OCI-M1 (cell line): ENCODE data around the gene CHIA.

Experiments used
- DNase-seq: peaks from one replicate; lab custom pipeline; 2025; lab: John Stamatoyannopoulos, UW

The CHIA gene

DNA sequence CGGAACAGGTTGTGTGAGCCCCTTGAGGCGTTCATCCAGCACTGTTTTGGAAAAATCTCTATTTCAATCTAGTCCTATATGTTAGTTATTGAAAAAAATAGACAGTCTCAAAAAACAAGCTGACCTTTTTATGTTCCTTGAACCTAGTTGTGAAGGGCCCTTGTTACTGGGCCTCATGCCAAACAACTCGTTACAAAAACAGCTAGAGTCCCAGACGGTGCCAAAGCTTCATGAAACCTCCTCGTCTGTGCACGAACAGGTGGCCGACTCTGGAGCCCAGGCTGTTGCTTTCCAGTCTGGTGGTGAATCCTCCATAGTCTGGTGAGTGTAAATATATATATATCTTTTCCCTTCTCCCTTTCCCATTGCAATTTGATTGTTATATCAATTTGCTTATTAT, at the start of gene CHIA:
TSS of gene CHIA (plus strand) at position 222 of the 400 bp plus-strand sequence. CDS start 19,617 bp downstream, outside the sequence.
- DNase-seq = no peak

DNA sequence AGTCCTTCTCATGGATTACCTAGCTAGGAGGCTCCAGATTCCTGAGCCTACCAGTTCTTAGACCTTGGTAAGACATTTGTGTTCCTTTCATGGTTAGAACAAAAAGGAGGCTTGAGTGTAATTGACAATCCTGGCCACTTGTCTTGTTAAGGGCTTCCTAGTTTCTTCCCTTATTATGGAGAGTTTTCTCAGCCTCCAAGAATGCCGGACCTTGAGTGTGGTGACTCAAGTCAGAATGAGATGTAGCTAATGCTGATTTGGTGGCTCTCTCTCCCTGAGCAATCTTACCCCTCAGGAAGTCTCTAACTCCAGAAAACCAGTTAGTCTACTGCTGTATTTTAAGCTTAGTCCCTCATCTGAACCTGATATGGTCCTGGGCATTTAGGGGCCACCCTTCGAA, 48.9 kb upstream of the CHIA start:
- DNase-seq = no peak

DNA sequence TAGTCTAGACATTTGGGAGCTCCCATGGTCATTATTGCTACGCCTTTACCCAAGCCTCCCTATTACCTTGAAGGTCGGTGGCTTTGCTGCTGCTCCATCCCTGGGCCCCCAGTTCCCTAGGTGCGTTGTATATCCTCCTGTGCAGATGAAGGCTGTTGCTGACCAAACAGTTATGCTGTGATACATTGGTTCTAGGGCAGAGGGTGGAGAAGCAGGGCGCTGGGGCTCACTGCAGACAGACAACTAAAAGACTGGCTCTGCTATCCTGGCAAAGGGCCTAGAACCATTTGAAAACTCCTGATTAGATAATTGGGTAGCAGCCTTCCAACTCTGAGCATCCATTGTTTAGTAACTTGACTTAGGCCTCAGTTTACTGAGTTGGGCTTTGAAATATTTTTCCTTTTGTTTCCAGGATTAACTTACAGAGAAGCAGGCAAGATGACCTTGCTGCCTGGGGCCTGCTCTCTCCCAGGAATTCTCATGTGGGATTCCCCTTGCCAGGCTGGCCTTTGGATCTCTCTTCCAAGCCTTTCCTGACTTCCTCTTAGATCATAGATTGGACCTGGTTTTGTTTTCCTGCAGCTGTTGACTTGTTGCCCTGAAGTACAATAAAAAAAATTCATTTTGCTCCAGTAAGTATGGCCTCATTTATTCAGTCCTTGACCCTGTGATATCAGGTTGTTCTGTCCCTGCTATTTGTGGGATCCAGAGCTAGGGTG, 47.7 kb upstream of the CHIA start:
- DNase-seq = no peak

- no peak for DNase-seq
Observed at GRCh38 chr1:111247125-111247838, 43.4 kb upstream of the CHIA start.

DNA sequence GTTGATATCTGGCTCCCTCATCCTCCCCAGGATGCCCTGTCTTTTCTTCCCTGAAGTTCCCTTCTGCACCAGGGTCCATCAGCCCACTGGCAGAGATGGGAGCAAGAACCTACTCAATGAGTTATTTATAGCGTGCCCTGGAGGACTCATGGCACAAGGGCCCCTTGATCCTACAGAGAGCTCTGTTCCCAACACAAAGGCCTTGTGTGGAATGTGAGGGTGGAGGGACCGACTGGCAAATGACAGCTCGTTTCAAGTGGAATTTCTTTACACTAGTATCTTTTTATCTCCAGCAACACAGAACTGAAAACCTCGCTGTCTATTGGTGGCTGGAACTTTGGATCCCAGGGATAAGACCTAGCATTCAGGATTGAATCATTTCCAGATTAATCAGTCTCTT, 40.7 kb upstream of the CHIA start:
- no peak for DNase-seq

GRCh38 chr1:111251570-111251969, 39.1 kb upstream of the CHIA start:
- DNase-seq = no peak

DNA sequence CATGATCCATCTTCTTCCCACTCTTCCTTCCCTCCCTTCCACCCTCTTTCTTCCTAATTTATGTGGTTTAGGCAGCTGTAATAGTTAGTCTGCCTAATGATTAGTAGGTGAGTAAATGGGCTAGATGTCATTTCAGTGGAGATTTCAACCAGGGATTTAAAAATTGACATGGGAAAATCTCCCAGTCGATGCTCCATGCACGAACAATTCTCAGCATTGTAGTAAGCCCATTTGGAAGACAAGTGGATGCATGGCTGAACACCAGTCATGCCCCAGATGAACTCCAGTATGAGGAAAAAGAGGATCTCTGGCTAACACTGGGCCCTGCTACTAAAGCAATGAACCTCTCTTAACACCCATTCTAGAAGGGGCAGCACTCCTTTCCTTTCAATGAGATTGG, 37.9 kb upstream of the CHIA start:
- DNase-seq = no peak

DNA sequence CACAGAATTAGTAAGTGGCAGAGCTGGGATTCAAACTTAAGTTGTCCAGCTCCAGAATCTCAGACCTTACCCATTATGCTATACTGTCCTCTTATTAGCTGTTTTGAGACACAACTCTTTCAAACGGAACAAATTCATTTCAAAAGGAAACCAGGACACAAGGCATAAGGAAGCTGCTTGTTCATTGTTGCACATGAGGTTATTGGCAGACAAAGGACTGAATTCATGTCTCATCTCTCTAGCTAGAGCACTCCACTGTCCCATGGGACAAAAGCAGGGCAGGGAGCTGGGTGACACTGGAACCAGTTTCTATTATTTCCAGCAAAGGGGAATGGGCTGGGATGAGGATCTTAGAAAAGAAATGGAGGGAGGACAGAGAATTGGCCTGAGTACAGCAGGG, 36.8 kb upstream of the CHIA start:
- no peak for DNase-seq

GRCh38 chr1:111256988-111257658, 33.5 kb upstream of the CHIA start:
- DNase-seq = no peak

GRCh38 chr1:111267801-111268508, 22.7 kb upstream of the CHIA start:
- no peak for DNase-seq

GRCh38 chr1:111269825-111270406, 20.7 kb upstream of the CHIA start:
- DNase-seq = no peak

GRCh38 chr1:111270771-111271463, 19.7 kb upstream of the CHIA start:
- DNase-seq = no peak

GRCh38 chr1:111271464-111271801, 19.2 kb upstream of the CHIA start:
- DNase-seq = no peak

- DNase-seq = no peak
Observed at GRCh38 chr1:111272081-111272480, 18.6 kb upstream of the CHIA start.

DNA sequence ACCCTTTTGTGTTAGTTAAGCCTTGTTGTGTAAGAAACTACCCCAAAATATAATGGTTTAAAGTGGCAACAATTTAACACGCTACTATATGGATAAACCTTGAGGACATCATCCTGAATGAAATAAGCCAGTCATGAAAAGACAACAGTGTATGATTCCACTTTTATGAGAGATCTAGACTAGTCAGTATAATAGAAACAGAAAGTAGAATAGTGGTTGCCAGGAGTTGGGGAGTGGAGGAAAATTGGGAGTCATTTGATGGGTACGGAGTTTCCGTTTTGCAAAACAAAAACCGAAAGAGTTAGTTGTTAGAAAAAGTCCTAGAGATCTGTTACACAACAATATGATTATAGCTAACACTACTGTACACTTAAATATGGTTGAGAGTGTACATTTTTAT, 16.0 kb upstream of the CHIA start:
- no peak for DNase-seq

GRCh38 chr1:111275079-111275478, 15.6 kb upstream of the CHIA start:
- DNase-seq = peak; percentile 29

DNA sequence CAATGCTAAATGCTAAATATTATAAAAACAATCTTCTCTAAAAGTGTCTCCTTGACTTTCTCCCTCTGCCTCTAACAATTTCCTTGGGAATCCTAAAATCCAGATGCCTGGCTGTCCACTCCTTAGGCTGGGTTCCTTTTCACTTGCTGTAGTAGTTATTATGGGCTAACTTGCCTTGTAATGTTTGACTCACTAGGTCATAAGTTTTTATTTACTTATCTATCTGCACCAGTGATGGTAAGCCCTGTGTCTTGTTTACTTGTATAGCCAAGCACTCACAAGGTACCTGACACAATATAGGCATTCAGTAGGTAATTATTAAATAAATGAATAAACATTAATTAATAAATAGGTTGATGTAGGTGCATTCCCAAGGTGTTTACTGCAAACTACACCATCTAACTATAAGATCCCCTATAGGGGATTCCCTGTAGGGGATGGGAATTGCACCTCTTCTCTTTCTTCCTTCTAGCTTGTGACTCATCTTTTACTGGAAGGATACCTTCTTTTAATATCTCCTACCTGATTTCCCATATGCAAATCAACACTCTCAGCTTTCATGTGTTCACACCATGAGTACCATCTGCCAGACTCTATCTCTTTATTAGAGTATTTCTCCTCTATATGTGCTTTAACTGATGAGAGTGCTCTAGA, 14.7 kb upstream of the CHIA start:
- no peak for DNase-seq

GRCh38 chr1:111279144-111279543, 11.5 kb upstream of the CHIA start:
- no peak for DNase-seq

- no peak for DNase-seq
Observed at GRCh38 chr1:111280267-111280666, 10.4 kb upstream of the CHIA start.

- no peak for DNase-seq
Observed at GRCh38 chr1:111281411-111281810, 9.2 kb upstream of the CHIA start.

GRCh38 chr1:111283838-111284237, 6.8 kb upstream of the CHIA start:
- no peak for DNase-seq
